Brain microvascular endothelial cell (primary cell): ENCODE results near the gene ELL2.

Experiments
- DNase-seq: peaks from one replicate; pipeline ENCODE4 v3.0.0-alpha.2; 2020
- H3K27ac ChIP-seq: fragments of 250-450 bp; sonication (Bioruptor Pico); 2 replicates; pipeline ENCODE4 v1.5.1; 2020; ENCODE audit warnings: mild to moderate bottlenecking, moderate library complexity
- H3K27me3 ChIP-seq: fragments of 250-450 bp; sonication (Bioruptor Pico); replicated peaks from 2 replicates; pipeline ENCODE4 v1.5.1; 2020; ENCODE audit warnings: mild to moderate bottlenecking
- H3K36me3 ChIP-seq: fragments of 250-450 bp; sonication (Bioruptor Pico); replicated peaks from 2 replicates; pipeline ENCODE4 v1.5.1; 2020; ENCODE audit warnings: mild to moderate bottlenecking
- H3K4me3 ChIP-seq: 2 replicates; pipeline ENCODE4 v1.5.1; 2011; ENCODE audit warnings: low read depth, mild to moderate bottlenecking, control low read depth, low read length, moderate library complexity
- in situ Hi-C: cut with HindIII; loops from 2 replicates; pipeline ENCODE4 v1.10.0; 2017; ENCODE audit warnings: low sequenced_read_pairs, low pct_ligation_motif_present
- TF ChIP-seq, protein P1 (sequence below): IDR thresholded peaks from 2 replicates; pipeline ENCODE4 v1.5.1; 2011; ENCODE audit warnings: low read depth, mild to moderate bottlenecking, moderate library complexity, low read length, control low read depth, inconsistent platforms; ENCODE audit errors: missing control alignments

The ELL2 gene

DNA sequence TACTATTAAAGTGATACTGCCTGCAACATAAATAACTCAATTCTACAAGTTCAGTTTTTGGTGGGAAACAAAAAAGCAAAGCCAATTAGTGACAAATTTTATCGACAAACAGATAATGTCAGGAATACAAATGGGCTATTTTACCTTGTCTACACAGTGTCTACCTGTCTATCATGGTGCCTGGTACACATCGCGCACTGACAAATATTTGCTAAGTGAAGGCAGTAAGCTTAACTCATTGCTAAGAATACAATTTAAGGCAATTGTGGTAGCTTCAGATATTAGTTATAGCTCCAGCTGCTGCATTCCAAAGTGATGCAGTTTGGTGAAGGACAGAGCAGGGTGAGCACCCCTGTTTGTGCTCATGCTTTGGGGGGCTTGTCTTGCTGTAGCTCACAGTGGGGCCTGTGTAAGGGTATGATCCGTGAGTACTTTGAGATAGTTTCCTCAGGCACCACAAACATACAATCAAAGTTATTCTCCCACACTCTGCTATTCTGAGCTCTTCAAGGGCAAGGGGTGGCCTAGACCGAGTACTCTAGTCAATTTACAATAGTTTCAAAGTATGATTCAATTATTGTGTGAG is 24.7 kb downstream of the ELL2 start:
- TF ChIP-seq, protein P1, sequence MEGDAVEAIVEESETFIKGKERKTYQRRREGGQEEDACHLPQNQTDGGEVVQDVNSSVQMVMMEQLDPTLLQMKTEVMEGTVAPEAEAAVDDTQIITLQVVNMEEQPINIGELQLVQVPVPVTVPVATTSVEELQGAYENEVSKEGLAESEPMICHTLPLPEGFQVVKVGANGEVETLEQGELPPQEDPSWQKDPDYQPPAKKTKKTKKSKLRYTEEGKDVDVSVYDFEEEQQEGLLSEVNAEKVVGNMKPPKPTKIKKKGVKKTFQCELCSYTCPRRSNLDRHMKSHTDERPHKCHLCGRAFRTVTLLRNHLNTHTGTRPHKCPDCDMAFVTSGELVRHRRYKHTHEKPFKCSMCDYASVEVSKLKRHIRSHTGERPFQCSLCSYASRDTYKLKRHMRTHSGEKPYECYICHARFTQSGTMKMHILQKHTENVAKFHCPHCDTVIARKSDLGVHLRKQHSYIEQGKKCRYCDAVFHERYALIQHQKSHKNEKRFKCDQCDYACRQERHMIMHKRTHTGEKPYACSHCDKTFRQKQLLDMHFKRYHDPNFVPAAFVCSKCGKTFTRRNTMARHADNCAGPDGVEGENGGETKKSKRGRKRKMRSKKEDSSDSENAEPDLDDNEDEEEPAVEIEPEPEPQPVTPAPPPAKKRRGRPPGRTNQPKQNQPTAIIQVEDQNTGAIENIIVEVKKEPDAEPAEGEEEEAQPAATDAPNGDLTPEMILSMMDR, result no peak
- in situ Hi-C loops, result no loop called here
- no peak for DNase-seq
- Histone ChIP-seq H3K27ac (no peak overlapping the region), H3K27me3 (no peaks in the 10 kb centered on the region), H3K36me3 (no peaks in the 10 kb centered on the region), H3K4me3 (no peak overlapping the region)

DNA sequence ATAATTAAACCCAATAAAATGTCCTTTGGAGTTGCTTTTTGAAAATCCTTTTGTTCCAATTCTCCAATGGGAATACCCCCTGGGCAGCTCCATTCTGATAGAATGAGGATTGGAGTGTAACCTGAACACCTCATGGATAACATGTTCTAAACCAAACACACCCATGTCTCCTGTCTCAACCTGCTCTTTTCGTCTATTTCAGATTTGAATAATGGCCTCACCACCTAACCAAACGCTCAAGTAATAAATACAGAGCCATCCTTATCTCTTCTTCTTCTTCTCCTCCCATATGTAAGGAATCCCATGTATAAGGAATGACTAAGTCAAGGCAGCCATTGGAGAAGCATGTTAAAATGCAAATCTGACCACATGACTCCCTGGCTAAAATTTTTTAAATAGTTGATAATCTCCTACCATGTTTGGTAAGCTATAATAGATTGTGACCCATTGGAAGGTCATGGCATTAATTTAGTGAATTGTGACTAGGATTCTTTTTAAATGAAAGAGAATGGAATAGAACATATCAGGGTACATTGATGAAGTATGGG is 26.0 kb downstream of the ELL2 start:
- TF ChIP-seq, protein P1, result no peak
- no peaks in the 10 kb centered on the region for H3K27me3 ChIP-seq
- no peak overlapping the region for H3K27ac ChIP-seq
- H3K4me3 ChIP-seq, result no peak overlapping the region
- no peak for DNase-seq
- no peaks in the 10 kb centered on the region for H3K36me3 ChIP-seq
- in situ Hi-C loops, result no loop called here

DNA sequence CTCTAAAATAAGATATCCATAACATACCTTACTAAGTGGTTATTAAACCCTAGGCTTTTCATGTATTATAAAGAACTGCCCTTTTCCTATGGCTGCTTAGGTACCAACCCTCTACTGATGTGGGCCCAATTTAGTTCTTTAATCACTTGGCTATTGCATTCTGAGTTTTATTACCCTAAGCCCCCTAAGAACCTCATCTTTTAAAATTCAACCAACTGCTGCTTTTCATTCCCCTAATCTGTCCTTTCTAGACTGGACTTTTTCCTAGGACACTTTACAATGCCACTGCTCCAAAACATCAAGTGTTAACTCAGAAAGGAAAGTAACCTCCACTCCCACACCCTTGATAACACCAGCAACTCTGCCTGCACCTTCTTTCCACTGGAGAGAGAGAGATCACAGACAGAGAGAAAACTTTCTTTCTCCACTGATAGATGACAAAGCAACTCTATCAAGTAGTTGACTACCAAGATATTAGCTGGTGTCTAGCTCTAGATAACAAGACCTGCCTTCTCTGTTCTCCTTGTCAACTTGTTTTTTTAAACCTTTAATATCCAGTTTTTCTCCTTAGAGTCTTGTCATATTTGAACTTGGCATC is 27.3 kb downstream of the ELL2 start:
- TF ChIP-seq, protein P1, result no peak
- Histone ChIP-seq H3K36me3 (no peaks in the 10 kb centered on the region), H3K27ac (no peak overlapping the region), H3K27me3 (no peaks in the 10 kb centered on the region), H3K4me3 (no peak overlapping the region)
- no peak for DNase-seq
- in situ Hi-C loops, result no loop called here

DNA sequence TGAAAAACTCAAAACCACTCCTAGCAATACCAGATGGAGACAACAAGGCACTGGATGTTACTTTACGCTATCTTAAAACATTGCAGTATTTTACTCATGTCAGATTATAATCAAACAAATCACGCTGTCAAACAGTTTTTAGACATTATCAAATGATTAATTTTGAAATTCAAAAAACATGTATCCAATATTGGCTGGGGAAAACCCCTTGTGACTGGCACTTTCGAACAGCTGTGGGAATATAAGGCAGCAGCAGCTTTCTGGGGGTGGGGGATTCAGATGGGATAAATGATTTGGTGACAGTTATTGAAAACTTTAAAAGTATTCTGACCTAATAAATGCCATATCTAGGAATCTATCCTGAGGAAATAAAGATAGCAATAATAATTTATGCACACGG is 28.7 kb downstream of the ELL2 start:
- no peak overlapping the region for H3K4me3 ChIP-seq
- no peak for DNase-seq
- TF ChIP-seq, protein P1, result no peak
- no peaks in the 10 kb centered on the region for H3K36me3 ChIP-seq
- in situ Hi-C loops, result no loop called here
- no peak overlapping the region for H3K27ac ChIP-seq
- H3K27me3 ChIP-seq, result no peaks in the 10 kb centered on the region

DNA sequence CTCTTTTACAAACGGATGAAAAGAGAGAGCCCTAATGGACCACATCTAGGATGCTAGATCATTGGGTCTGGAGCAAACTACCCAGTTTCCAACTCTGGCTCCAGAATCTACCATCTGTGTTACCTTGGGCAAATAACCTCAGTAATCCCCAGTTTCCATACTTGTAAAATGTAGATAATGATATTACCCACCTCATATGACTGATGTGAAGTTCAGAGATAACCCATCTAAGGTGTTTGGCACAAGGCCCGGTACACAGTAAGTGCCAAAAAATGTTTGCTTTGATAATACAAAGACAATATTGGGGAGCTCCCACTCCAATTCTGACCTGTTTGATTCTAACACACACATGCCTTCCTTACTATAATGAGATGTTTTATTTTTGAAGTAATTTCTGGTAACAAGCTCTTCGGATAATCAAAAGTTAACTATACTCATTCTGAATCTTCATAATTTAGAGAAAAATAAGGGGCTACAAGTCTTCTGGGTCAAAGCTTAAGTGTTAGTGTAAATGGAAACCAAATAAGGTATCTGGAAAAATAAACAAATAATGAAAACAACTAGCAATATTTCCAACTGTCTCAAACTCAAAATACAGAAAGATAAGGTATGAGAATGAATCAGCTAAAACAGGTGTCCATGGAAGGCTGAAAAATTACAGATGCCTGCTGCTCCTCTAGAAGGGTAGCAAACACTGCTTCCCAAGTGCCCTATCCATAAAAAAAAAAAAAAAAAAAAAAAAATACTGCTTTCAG is 30.4 kb downstream of the ELL2 start:
- H3K27me3 ChIP-seq, result no peaks in the 10 kb centered on the region
- no peak overlapping the region for H3K4me3 ChIP-seq
- H3K36me3 ChIP-seq, result no peaks in the 10 kb centered on the region
- DNase-seq, result no peak
- in situ Hi-C loops, result no loop called here
- no peak overlapping the region for H3K27ac ChIP-seq
- TF ChIP-seq, protein P1, result no peak
